Loucy (cell line): ENCODE results near the gene APBB2.

Source experiments
- CTCF ChIP-seq: fragments of 200-600 bp; sonication (generic); conservative IDR thresholded peaks from 2 replicates; pipeline ENCODE4 v1.5.1; 2014; ENCODE audit warnings: mild to moderate bottlenecking, antibody characterized with exemption, low read length
- EZH2phosphoT487 ChIP-seq: fragments of 200-600 bp; IDR thresholded peaks from 2 replicates; pipeline ENCODE4 v1.6.1; 2018; ENCODE audit warnings: antibody characterized with exemption, mild to moderate bottlenecking, moderate library complexity, borderline replicate concordance

GRCh38 chr4:41064953-41065352, 149.4 kb downstream of the APBB2 start:
- TF ChIP-seq CTCF (no peak), EZH2phosphoT487 (no peak)
